ENCODE results near the gene ZPBP2.

Gene ZPBP2

DNA sequence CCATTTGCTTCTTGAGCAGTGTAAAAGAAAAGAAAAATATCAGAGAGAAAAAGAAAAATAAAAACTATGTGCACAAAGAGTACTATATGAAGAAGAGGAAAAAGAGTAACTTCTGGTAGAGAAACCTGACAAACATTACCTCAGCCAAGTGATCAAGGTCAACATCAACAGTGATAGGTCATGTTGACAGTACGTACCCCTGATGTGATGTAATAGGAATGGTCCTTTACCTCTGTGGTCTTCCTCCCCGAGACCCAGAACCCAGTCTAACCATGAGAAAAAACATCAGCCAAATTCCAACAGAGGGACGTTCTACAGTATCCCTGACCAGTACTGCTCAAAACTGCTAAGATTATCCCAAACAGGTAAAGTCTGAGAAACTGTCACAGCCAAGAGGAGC, 46.0 kb downstream of the ZPBP2 start:
- no peak for DNase-seq (ENCODE audit: low read depth, low spot score)

DNA sequence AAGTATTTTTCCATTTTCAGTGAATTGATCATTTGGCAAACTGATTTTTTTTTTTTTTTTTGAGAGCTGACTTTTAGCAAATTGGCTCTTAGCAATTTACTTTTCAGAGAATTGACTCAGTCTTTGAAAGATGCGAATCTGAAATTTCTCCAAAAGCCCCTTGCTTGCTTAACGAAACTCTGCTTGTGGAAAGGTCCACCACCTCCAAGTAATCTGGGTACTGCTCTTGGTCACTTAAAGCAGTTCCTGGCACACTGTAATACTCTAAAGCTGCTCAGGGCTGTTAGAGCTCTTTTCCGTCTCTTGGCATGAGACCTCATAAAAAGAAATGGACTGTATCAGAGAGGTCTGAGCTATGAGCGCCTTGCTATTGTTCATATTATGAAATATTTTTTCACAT, 47.6 kb downstream of the ZPBP2 start:
- no peak for DNase-seq (ENCODE audit: low read depth, low spot score)

DNA sequence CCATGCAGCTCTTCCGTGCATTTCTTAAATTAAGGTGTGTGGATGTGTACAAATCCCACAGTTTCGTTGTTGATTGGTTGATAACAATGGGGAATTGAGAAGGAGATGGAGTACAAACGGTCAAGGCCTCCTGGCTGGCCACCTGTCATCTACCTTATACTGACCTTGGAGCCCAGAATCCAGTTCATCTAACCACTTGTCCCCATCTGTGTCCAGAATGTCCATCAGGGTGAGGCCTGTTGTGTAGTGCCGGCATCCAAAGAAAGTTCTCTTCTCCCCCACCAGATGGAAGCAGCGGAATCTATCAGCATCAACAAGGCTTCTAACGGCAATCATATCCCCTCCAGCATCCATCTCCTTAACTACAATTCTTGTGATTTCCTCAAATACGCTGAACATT, 48.9 kb downstream of the ZPBP2 start:
- no peak for DNase-seq (ENCODE audit: low read depth, low spot score)

DNA sequence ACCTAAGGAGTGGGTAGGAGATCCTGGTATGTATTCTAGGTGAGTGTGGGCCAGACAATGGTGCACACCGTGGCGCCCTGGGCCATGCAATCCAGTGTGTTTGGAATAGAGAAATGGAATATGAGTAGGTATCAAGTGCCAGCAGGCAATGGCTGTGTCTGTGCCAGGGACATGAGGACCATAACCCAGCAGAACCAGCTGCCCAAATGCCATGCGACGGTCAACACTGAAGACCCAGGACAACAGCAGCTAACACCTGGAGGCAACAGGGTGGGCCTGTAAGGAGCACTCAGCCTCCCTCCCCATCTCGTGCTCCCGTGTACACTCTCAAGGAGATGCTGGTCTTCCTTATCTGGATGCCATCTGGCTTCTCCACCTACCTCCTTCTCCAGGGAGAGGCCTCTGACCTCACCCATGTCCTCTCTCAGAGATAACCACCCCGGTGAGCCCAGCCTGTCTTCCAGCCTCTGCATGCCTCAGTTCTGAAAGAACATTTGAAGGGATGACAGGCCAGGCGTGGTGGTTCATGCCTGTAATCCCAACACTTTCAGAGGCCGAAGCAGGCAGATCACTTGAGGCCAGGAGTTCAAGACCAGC, 51.2 kb downstream of the ZPBP2 start:
- no peak for DNase-seq (ENCODE audit: low read depth, low spot score)

DNA sequence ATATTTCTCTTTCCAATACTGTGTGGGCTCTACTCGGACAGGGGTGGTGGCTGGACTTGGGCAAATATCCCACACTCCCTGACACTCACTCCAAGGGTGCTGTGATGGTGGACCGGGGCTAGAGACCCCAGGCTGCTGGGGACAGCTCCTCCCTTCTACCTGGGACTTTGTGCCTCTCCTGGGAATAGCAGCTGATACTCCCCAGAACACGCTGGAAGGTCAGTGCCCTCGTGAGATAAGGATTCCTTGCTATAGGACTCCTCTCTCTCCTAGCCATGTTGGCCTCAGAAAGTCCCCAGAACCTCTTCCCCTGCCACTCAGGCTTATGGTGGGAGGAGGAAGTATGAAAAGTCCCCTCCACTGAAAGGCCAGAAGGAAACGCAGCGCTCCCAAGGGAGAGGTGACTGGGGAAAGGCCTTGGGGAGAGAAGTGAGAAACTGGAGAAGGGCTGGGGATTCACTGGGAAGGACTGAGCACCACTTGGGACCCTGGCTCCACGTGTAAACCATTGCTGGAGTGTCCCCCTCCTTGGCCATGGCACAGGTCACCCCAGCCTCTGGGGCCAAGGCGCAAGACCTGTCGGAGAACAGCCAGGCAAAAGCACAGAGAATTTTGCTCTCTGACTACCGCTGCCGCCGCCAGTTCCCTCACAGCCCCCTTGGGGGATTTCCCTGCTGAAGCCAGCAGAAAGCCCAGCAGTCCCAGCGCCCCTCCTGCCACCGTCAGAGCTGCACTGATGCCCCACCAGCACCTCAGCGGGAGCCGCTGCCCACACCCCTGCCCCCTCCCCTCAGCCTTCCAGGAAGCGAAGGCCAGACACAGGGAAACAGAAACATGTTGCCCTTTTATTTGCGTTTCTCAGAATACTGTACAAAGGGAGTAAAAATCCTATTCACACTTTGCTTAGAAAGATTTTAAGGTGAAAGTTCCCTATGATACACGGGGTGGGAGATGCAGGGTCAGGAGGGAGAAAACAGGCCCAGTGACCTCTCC, 52.5 kb downstream of the ZPBP2 start:
- no peak for DNase-seq (ENCODE audit: low read depth, low spot score)

DNA sequence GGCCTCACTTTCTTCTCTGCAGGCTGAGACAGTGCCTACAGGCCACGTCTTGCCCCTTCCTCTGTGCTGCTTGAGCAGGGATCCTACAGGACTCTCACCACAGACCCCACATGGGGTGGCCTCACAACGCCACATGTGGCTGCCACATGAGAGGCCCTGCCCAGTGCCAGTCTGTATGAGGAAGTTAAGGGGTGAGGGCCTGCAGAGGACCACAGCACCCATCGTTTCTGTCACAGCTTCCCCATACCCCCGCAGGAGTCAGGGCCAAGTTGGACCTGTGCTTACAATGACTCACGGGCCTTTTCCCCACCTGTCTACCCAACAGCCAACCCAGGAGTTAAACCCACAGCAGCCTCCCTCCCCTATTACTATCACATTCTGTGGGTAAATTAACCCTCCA, 53.3 kb downstream of the ZPBP2 start:
- DNase-seq (ENCODE audit: low read depth, low spot score): no peak

DNA sequence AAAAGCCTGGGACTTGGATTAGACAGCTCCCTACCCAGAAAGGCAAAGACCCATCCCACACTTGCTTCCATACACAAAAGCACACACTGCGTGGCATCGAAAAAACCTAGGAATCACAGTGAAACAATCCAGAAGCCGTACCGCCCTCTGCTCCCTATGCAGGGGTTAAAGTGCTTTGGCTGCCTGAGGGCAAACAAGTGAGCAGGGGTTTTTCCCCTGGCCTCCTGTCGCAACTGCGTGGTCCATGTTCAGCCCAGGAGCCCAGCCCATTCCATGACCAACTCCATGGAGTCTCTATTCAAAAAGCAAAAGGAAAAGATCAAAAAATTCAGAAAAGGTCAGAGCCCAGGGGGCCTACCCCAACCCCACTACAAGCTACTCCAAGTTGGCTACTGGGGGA, 54.0 kb downstream of the ZPBP2 start:
- DNase-seq (ENCODE audit: low read depth, low spot score): no peak

DNA sequence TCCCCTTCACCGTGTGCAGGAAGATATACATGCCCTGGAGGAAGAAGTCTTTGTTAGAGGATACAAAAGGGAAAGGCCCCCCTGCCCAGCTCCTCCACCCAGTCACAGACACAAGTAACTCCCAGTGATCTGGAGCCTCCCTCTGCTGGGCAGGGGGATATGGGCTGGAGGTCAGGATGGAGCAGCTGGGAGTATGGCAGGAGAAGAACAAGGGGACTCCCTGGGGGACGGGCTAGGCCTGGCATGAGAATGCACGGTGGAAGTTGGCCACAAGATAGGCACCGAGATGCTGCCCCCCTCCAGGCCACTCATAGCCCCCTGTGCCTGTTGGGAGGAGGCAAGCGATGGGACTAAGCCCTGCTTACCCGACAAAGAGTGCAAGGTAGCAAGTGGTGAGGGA, 55.2 kb downstream of the ZPBP2 start:
- no peak for DNase-seq (ENCODE audit: low read depth, low spot score)

DNA sequence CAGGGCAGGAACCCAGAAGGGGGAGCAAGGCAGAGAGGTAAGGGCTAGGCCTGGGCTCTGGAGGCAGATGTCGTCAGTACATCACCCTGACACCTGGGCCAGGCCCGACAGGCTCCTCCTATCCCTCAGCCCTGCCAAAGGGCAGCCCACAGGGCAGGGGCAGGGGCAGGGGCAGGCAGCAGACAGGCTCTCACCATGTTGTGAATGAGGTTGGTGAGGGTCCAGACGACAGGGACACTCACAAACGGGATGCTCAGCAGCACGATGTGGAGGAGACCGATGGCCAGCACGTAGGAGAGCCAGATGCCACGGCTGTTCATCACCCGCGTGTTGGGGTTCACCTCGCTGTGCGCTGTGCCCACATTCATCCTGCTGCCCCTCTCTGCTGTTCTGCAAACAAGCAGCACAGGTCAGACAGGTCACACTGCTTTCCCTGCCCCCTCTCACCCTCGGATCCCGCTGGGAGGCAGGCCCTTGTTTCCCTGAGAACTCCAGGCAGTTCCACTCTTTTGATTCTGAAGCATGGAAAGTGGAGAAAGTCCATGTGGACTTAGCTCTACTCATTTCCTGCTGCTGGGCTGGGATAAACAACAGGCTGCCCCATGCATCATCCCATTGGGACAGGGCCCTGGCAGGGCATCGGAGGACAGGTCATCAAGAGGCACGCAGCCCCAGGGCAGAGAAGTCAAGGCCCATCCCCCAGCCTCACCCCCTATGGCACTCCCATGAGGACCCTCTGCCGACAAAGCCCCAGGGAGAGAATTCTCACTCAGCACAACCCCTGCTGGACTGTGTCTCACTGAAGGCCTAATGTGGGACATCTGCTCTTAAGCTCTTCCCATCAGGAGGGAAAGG, 56.1 kb downstream of the ZPBP2 start:
- DNase-seq (ENCODE audit: low read depth, low spot score): no peak

DNA sequence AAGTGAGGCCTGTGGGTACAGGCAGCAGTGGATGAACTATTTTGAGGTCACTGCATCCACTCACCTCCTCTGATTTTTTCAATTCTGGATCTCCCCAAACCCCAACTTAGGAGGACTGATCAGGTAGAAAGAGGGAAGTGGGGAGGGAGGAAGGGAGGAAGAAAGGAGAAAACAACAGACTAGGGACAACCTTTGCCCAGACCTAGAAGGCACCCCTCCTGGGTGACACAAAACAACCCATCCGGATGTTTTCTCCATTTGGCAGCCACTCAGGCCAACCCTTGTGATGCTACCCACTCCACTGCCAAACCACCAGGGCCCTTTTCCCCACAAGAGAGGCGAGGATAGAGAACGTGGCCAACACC, 56.7 kb downstream of the ZPBP2 start:
- no peak for DNase-seq (ENCODE audit: low read depth, low spot score)

DNA sequence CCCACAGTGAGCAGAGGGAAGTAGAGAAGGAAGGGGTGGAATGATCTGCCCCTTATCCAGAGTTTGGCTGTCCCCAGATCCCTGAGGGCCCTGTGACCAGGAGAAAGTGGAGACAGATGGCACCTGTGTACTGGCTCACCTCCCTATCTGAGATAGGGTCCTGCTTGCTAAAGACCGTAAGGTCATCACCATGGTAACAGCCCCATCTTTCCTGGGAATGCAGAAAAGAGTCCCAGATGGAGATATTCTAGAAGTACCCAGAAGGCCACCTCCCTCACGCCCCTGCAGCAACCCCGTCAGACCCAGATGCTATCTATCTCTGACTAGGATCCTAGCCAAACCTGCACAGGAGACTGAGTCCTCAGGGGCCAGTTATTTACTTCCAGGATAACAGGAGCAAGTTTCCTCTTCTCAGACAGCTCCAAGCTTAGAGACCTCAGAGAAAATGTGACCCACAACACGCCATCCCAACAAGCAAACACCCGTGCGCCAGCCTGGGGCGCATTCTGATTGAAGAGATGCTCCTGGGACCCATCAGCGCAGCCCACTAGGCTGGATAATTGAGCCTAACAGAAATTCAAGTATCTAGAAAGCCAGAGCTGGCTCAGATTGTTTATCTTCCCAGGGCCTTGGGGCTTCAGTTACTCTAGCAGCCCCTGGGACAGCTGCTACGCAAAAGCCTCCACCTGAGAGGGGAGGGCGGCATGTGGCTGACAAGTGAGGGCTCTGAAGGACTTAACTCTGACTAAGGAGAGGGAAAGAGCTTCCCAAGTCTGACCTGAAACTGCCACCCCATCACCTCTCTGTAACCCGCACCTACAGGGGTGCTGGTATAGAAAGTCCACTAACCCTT, 57.5 kb downstream of the ZPBP2 start:
- DNase-seq (ENCODE audit: low read depth, low spot score): no peak

DNA sequence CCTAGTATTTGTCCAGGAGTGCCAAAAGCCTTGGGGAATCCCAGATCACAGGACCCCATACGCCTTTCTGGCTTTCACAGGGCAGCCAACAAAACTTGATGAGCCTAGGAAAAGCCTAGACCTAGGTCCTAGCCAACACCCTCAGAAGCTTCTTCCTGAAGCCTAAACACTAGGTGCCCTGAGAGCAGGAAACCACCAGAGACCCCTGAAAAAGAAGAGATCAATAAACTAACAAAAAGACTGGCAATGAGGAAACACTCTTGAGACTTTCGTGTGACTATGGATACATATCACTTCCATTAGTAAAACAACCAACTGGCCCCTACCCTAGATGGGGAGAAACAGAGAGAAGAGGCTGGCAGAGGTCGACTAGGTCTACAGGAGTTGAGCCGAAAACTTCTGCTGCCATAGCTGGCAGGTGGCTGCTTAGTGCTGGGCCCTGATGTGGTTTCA, 58.2 kb downstream of the ZPBP2 start:
- no peak for DNase-seq (ENCODE audit: low read depth, low spot score)

DNA sequence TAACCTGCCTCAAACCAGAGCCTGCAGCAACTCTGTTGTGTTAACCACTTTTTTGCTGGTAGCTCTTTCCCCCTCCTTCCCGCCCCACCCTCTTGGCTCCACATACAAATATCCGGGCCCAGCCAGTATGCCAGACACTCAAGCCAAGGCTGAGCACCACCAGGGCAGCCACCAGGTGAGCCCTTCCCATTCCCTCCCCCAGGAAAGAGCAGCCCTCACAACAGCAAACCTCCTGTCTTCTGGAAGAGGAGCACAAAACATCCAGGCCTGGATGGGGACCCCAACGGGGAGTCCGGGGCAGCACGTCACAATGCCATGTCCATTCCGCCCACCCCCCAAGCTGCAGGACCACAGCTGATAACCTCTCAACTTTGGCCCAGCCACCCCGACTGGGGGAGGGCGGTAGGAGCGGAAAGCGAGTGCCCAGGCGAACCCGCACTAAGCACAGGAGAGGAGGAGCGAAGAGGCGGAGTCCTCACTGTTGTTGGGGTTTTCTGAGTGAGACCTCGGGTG, 58.6 kb downstream of the ZPBP2 start:
- peak; percentile 42 for DNase-seq (ENCODE audit: low read depth, low spot score)
